HepG2 (cell line): ENCODE data around the gene RPS5. TPM values are rescaled to one million over a fixed set of nuclear protein-coding genes. Genes with fewer than 3 reads are reported as not detected.
A peak's percentile ranks its signal among the peaks of the same experiment; 100 is the strongest.

ENCODE experiments used
- AHR ChIP-seq: IDR thresholded peaks from 2 replicates; pipeline ENCODE4 v1.6.1; 2018; ENCODE audit warnings: missing genetic modification reagents, missing compliant biosample characterization
- BRD4 ChIP-seq: sonication (generic); formaldehyde crosslinking; IDR thresholded peaks from 2 replicates; pipeline ENCODE4 v1.4.0; 2020; ENCODE audit warnings: missing genetic modification reagents
- CBX5 ChIP-seq: sonication (generic); formaldehyde crosslinking; IDR thresholded peaks from 2 replicates; pipeline ENCODE4 v1.4.0; 2020; ENCODE audit warnings: missing genetic modification reagents, borderline replicate concordance
- ELF1 ChIP-seq: sonication (generic); formaldehyde crosslinking; IDR thresholded peaks from 2 replicates; pipeline ENCODE4 v1.4.0; 2020; ENCODE audit warnings: missing genetic modification reagents
- GATA4 ChIP-seq: sonication (generic); IDR thresholded peaks from 2 replicates; pipeline ENCODE4 v1.6.1; 2016; ENCODE audit warnings: antibody characterized with exemption, low read depth, borderline replicate concordance
- GTF3A ChIP-seq: sonication (generic); formaldehyde crosslinking; conservative IDR thresholded peaks from 2 replicates; pipeline ENCODE4 v1.4.0; 2020; ENCODE audit warnings: mild to moderate bottlenecking, missing genetic modification reagents
- HMG20B ChIP-seq: conservative IDR thresholded peaks from 2 replicates; pipeline ENCODE4 v1.6.1; 2016; ENCODE audit warnings: missing genetic modification reagents, missing compliant biosample characterization
- SOX13 ChIP-seq, 3 experiments: fragments of 450-650 bp in 1 of 3; sonication (generic) in 1 of 3; formaldehyde crosslinking in 1 of 3; IDR thresholded peaks in 2 of 3; conservative IDR thresholded peaks in 1 of 3; 2 replicates each; pipeline versions ENCODE4 v1.5.0 to v1.6.1; 2016 to 2020; ENCODE audit warnings: antibody characterized with exemption in 1 of 3, mild to moderate bottlenecking in 1 of 3, missing compliant biosample characterization in 1 of 3, missing genetic modification reagents in 1 of 3, moderate library complexity in 1 of 3
- TAF15 ChIP-seq: fragments of 200-400 bp; formaldehyde crosslinking; IDR thresholded peaks from one replicate; pipeline ENCODE4 v1.6.1; 2018; ENCODE audit warnings: mild to moderate bottlenecking, low read depth, low read length; ENCODE audit not compliant: poor library complexity, severe bottlenecking
- ZFP41 ChIP-seq: sonication (generic); formaldehyde crosslinking; IDR thresholded peaks from 2 replicates; pipeline ENCODE4 v1.4.0; 2020; ENCODE audit warnings: mild to moderate bottlenecking, missing genetic modification reagents, borderline replicate concordance
- ZNF382 ChIP-seq: sonication (generic); formaldehyde crosslinking; IDR thresholded peaks from 2 replicates; pipeline ENCODE4 v1.5.0; 2020; ENCODE audit warnings: missing genetic modification reagents, mild to moderate bottlenecking, borderline replicate concordance
- ZNF616 ChIP-seq: sonication (generic); formaldehyde crosslinking; IDR thresholded peaks from 2 replicates; pipeline ENCODE4 v1.5.0; 2020; ENCODE audit warnings: low read depth, mild to moderate bottlenecking, missing genetic modification reagents
- ZNF766 ChIP-seq: sonication (generic); formaldehyde crosslinking; IDR thresholded peaks from 2 replicates; pipeline ENCODE4 v1.5.0; 2020; ENCODE audit warnings: missing genetic modification reagents, borderline replicate concordance
- ZNF891 ChIP-seq: sonication (generic); formaldehyde crosslinking; IDR thresholded peaks from 2 replicates; pipeline ENCODE4 v1.5.0; 2020; ENCODE audit warnings: mild to moderate bottlenecking, missing genetic modification reagents
- polyA plus RNA-seq, 8 experiments: library from polyadenylated mRNA; depleted of rRNA in 3 of 8; stranded (reverse) in 7 of 8; unstranded in 1 of 8; fragments of >200 nt; fragmentation: Illumina TruSeq in 4 of 8; extraction: Trizol in 4 of 8; gene quantifications; 2 replicates each; pipeline versions ENCODE4 v1.2.1 to v1.2.3, GENCODE V29; 2011 to 2016; ENCODE audit warnings: low read depth in 4 of 8, missing spikeins in 1 of 8, mixed read lengths in 1 of 8; ENCODE audit not compliant: insufficient read depth in 1 of 8
- total RNA-seq, 5 experiments: library from RNA; depleted of rRNA; stranded (reverse); fragments of >200 nt; fragmentation: Illumina TruSeq; extraction: Trizol; gene quantifications; 2 replicates each; pipeline ENCODE4 v1.2.3, GENCODE V29; 2016; ENCODE audit warnings: low read depth in 1 of 5
- TF ChIP-seq, protein P1 (sequence below): sonication (generic); formaldehyde crosslinking; IDR thresholded peaks from 2 replicates; pipeline ENCODE4 v1.8.0; 2022; ENCODE audit warnings: mild to moderate bottlenecking, missing genetic modification reagents; ENCODE audit not compliant: insufficient replicate concordance
- TF ChIP-seq, protein P2 (sequence below): IDR thresholded peaks from 2 replicates; pipeline ENCODE4 v1.6.1; 2016; ENCODE audit warnings: control low read depth
- TF ChIP-seq, protein P3 (sequence below): sonication (generic); formaldehyde crosslinking; IDR thresholded peaks from 2 replicates; pipeline ENCODE4 v1.5.0; 2020; ENCODE audit warnings: mild to moderate bottlenecking, missing genetic modification reagents
- TF ChIP-seq, protein P4 (sequence below): sonication (generic); formaldehyde crosslinking; conservative IDR thresholded peaks from 2 replicates; pipeline ENCODE4 v1.4.0; 2020; ENCODE audit warnings: mild to moderate bottlenecking, missing genetic modification reagents, moderate library complexity

RPS5 gene
- total and polyA plus RNA-seq, 2 of the 13 experiments (the other 11 are each of a cell fraction or from before 2014, with no cell fraction given): 1,544 to 4,408 TPM

DNA sequence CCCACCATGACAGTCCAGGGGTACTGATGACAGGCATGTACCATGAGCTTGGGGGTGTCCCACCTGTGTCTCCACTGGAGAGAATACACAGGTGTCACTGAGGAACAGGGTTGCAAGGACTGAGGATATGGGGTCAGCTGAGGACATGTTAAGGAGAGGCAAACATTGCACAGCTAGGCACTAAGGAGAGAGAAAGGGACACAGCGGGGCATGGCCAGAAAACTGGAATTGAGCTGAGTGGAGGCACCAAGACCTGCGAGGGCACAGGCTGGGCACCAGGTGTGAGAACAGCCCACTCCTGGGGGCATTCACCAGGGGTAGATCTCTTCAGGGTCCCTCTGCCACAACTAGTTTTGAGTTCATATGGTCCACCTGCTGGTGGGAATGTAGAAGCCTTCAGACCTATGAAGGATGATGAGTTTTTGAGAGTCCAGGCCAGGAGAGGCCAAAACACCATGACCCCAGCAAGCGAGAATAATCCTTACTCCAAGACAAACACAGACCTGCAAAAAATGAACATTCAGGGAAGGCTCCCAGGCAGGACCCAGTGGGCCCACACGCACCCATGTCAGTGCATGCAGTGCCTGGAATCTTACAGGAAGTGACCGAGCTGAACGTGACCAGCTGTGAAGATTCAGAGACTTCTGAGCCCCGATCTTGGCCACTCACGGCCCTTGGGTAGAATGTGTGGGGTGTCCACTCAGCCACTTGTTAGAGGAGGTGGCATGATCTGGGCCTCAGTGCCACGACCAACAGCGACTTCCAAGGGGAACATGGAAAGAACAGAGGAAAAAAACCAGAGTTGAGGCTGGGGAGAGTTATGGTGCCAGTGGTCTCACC is 20.0 kb downstream of the RPS5 start (continued):
- no peak for TF ChIP-seq BRD4 (CRISPR knock-in tag)
- TF ChIP-seq AHR (CRISPR knock-in tag): no peak
- TF ChIP-seq GTF3A (CRISPR knock-in tag): peak; percentile 59; the same call in 1 of the 2 replicates
- no peak for TF ChIP-seq ZNF616 (CRISPR knock-in tag)
- TF ChIP-seq ZNF382 (CRISPR knock-in tag): no peak
- 0 out of 2 replicates have a peak, but pooled peaks have one; percentile 14 for TF ChIP-seq ELF1
- no peak for TF ChIP-seq HMG20B (CRISPR knock-in tag)
- no peak for TF ChIP-seq TAF15
- 0 out of 2 replicates have a peak, but pooled peaks have one; percentile 27 for TF ChIP-seq ZNF766 (CRISPR knock-in tag)
- TF ChIP-seq, protein P1, sequence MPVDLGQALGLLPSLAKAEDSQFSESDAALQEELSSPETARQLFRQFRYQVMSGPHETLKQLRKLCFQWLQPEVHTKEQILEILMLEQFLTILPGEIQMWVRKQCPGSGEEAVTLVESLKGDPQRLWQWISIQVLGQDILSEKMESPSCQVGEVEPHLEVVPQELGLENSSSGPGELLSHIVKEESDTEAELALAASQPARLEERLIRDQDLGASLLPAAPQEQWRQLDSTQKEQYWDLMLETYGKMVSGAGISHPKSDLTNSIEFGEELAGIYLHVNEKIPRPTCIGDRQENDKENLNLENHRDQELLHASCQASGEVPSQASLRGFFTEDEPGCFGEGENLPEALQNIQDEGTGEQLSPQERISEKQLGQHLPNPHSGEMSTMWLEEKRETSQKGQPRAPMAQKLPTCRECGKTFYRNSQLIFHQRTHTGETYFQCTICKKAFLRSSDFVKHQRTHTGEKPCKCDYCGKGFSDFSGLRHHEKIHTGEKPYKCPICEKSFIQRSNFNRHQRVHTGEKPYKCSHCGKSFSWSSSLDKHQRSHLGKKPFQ: no peak
- TF ChIP-seq ZFP41: no peak
- TF ChIP-seq, protein P2, sequence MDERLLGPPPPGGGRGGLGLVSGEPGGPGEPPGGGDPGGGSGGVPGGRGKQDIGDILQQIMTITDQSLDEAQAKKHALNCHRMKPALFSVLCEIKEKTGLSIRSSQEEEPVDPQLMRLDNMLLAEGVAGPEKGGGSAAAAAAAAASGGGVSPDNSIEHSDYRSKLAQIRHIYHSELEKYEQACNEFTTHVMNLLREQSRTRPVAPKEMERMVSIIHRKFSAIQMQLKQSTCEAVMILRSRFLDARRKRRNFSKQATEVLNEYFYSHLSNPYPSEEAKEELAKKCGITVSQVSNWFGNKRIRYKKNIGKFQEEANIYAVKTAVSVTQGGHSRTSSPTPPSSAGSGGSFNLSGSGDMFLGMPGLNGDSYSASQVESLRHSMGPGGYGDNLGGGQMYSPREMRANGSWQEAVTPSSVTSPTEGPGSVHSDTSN (CRISPR knock-in tag): no peak
- no peak for TF ChIP-seq GATA4
- TF ChIP-seq ZNF891 (CRISPR knock-in tag): no peak
- no peak for TF ChIP-seq SOX13 (IDR thresholded peaks at IDR 0.05)
- TF ChIP-seq SOX13 (CRISPR knock-in tag; conservative IDR thresholded peaks at IDR 0.05 in 1 of 2, IDR thresholded peaks at IDR 0.05 in 1 of 2): no peak
- TF ChIP-seq, protein P3, sequence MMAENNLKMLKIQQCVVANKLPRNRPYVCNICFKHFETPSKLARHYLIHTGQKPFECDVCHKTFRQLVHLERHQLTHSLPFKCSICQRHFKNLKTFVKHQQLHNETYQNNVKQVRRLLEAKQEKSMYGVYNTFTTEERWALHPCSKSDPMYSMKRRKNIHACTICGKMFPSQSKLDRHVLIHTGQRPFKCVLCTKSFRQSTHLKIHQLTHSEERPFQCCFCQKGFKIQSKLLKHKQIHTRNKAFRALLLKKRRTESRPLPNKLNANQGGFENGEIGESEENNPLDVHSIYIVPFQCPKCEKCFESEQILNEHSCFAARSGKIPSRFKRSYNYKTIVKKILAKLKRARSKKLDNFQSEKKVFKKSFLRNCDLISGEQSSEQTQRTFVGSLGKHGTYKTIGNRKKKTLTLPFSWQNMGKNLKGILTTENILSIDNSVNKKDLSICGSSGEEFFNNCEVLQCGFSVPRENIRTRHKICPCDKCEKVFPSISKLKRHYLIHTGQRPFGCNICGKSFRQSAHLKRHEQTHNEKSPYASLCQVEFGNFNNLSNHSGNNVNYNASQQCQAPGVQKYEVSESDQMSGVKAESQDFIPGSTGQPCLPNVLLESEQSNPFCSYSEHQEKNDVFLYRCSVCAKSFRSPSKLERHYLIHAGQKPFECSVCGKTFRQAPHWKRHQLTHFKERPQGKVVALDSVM (CRISPR knock-in tag): no peak; the same call in 1 of the 2 replicates
- TF ChIP-seq, protein P4, sequence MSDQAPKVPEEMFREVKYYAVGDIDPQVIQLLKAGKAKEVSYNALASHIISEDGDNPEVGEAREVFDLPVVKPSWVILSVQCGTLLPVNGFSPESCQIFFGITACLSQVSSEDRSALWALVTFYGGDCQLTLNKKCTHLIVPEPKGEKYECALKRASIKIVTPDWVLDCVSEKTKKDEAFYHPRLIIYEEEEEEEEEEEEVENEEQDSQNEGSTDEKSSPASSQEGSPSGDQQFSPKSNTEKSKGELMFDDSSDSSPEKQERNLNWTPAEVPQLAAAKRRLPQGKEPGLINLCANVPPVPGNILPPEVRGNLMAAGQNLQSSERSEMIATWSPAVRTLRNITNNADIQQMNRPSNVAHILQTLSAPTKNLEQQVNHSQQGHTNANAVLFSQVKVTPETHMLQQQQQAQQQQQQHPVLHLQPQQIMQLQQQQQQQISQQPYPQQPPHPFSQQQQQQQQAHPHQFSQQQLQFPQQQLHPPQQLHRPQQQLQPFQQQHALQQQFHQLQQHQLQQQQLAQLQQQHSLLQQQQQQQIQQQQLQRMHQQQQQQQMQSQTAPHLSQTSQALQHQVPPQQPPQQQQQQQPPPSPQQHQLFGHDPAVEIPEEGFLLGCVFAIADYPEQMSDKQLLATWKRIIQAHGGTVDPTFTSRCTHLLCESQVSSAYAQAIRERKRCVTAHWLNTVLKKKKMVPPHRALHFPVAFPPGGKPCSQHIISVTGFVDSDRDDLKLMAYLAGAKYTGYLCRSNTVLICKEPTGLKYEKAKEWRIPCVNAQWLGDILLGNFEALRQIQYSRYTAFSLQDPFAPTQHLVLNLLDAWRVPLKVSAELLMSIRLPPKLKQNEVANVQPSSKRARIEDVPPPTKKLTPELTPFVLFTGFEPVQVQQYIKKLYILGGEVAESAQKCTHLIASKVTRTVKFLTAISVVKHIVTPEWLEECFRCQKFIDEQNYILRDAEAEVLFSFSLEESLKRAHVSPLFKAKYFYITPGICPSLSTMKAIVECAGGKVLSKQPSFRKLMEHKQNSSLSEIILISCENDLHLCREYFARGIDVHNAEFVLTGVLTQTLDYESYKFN (CRISPR knock-in tag): no peak
- no peak for TF ChIP-seq CBX5 (CRISPR knock-in tag)
